ENCODE measurements around the gene MALT1.

The MALT1 gene

DNA sequence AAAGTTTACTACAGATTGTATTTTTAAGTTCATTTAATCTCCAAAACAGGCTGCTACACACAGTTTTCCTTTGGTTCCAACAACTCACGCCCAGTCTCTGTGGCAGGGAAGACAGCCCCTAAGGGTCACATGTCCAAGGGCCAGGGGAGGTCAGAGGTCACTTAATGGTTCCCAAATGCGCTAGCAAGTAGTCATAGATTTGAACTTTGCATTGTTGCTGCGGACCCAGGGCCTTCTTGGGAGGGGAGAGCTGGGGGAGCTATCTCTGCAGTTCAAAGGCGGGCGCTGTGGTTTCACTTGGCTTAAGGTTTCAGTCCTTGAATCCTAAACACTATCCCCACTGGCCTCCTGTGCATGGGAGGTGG lies 118.6 kb downstream of the MALT1 start:
- intact Hi-C loops (cut with DNase I): loop anchor here (5.0 kb wide), 1 partner anchor 67 kb away; no protein-coding TSS in a partner anchor
- no peak for DNase-seq

DNA sequence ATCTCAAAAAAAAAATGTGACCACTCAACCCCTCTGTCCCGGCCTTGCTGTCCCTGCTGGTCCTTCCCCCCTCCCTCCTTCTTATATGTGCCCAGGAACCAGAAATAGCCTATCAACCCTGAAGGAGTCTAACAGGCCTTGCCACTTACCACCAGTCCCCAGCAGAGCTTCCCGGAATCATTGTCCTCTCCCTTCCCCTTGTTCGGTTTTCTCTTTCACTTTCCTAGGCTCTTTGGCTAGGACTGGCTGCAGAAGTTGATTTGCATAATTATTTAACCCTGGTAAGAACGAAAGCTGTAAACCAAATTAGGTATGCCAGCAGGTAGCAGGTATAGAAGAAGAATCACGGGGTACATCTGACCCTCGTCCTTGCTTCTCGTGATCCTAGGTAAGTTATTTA lies 120.8 kb downstream of the MALT1 start:
- intact Hi-C loops (cut with DNase I): no loop called here
- peak in 1 of 10 donors; percentile 20 for DNase-seq

DNA sequence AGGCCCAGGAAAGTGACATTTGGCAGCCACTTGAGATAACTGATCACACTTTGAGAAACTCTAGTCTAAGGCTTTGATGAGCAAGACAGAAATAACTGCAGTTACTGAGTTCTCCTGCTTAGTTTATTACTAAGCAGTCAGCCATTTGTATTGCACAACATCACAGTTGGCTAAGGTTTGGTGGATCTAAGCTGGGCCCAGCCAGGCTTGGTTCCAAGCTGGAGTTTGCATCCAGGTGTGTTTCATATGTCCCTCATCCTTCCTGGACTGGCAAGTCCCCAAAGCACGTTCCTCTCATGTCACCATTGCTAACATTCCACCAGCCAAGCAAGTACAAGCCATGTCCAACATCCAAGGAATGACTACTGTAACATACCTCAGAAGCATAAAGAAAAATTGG lies 122.1 kb downstream of the MALT1 start:
- DNase-seq: peak in 1 of 10 donors; percentile 3
- intact Hi-C loops (cut with DNase I): no loop called here

DNA sequence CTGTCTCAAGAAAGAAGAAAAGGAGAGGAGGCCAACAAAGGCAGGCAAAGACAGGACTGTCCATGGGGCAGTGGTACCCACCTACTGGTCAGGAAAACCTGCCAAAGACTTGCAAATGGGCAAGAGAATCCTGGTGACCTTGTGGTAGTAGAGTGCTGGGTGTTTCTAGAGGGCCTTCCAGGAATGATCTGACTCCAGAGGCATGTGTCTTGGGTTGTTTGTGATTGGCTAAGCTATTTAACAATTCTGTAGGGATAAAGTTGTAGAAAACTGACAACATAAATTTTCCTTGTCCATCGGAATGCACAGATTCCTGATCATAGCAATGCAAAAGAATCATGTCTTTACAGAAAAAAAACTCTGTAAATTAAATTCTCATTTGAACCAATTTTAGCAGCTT lies 125.0 kb downstream of the MALT1 start:
- DNase-seq: no peak
- intact Hi-C loops (cut with DNase I): no loop called here

DNA sequence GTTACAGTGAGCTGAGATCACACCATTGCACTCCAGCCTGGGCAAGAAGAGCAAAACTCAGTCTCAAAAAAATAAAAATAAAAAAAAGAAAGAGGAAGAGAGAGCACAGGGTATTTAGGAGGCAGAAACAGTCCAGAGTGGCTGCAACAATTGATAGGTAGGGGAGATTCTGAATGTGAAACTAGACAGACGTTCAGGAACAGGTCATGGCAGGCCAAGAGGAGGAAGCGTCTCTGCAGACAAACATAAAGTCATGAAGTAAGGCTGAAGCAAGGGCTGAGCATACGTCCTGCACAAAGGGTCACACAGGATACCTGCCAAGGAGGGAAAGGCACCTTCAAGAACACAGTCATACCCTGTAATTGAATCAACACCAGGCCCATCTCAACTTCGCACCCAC lies 129.3 kb downstream of the MALT1 start:
- intact Hi-C loops (cut with DNase I): no loop called here

DNA sequence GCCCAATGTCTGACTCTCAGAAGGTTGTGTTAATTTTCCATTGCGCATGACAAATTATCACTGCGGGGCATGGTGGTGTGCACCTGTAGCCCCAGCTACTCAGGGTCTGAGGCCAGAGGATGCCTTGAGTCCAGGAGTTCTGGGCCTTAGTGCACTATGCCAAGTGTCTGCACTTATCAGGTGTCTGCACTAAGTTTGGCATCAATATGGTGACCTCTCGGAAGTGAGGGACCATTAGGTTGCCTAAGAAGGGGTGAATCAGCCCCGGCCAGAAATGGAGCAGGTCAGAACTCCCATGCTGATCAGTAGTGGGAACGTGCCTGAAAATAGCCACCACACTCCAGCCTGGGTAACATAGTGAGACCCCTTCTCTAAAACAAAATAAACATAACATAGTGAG lies 131.7 kb downstream of the MALT1 start:
- DNase-seq: peak in 1 of 10 donors; percentile 5
- intact Hi-C loops (cut with DNase I): no loop called here

More for the DNA sequence above, 129.3 kb downstream of the MALT1 start:
- DNase-seq: peak in 1 of 10 donors; percentile 24

DNA sequence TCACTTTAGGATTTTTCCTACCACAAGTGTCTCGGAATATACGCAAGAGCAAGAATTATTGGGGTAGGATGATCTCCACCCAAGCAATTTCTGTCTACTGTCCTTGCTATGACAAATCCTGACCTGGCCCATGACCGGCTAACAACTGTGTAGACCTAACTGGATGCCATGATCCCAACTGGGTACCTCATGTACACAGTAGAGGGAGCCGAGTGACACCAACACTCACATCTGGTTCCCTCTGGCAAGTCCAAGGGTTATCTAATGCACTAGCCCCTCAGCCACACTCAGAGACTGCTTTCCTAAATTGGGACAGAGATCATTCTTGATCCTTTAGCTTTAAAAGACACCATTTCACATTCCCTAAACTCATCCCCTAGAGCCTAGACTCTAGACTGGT lies 132.7 kb downstream of the MALT1 start:
- intact Hi-C loops (cut with DNase I): no loop called here

More for the DNA sequence above, 132.7 kb downstream of the MALT1 start:
- peak in 1 of 10 donors; percentile 24 for DNase-seq

All from posterior cingulate gyrus (tissue), 11 donors.